Measurements from ENCODE around the gene RALBP1. TPM values are rescaled to one million over a fixed set of nuclear protein-coding genes. Genes with fewer than 3 reads are reported as not detected.
A peak's percentile ranks its signal among the peaks of the same experiment; 100 is the strongest.
"Not testable (repeated sequence)": the region's sequence is repeated elsewhere in the genome, so short reads cannot be mapped to it uniquely, and the experiment has no call there.

The RALBP1 gene
- total RNA-seq, 1 donor from 2014 or later: 53.3 TPM

DNA sequence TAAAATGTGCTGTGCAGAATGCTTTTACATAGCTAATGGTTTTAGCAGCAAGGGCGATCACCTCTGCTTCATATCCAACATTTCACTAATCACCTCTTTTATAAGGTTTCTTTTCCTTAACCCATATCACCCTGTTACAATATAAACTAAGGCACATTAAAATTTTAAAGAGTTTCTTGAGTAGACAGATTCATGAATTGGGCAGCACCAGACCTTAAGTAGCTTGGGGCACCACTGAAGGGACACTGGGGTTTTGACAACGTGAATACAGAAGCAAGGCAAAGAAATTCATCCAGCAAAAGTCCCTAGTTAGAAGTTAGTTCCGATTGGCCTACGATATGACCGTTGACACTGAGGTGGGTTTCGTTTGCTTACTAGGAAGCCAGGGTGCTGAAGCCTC, 44.0 kb upstream of the RALBP1 start:
- Histone ChIP-seq H3K27me3 (no peaks in the 10 kb centered on the region), H3K4me3 (no peak overlapping the region), H3K4me1 (no peaks in the 10 kb centered on the region), H3K27ac (no peak overlapping the region), H3K36me3 (no peaks in the 10 kb centered on the region), H3K9me3 (no peaks in the 10 kb centered on the region)
- no peak for ATAC-seq
- TF ChIP-seq, protein P1, sequence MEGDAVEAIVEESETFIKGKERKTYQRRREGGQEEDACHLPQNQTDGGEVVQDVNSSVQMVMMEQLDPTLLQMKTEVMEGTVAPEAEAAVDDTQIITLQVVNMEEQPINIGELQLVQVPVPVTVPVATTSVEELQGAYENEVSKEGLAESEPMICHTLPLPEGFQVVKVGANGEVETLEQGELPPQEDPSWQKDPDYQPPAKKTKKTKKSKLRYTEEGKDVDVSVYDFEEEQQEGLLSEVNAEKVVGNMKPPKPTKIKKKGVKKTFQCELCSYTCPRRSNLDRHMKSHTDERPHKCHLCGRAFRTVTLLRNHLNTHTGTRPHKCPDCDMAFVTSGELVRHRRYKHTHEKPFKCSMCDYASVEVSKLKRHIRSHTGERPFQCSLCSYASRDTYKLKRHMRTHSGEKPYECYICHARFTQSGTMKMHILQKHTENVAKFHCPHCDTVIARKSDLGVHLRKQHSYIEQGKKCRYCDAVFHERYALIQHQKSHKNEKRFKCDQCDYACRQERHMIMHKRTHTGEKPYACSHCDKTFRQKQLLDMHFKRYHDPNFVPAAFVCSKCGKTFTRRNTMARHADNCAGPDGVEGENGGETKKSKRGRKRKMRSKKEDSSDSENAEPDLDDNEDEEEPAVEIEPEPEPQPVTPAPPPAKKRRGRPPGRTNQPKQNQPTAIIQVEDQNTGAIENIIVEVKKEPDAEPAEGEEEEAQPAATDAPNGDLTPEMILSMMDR (IDR thresholded peaks at IDR 0.05): no peak
- intact Hi-C loops (cut with DNase I): no loop called here
- DNase-seq: no peak

DNA sequence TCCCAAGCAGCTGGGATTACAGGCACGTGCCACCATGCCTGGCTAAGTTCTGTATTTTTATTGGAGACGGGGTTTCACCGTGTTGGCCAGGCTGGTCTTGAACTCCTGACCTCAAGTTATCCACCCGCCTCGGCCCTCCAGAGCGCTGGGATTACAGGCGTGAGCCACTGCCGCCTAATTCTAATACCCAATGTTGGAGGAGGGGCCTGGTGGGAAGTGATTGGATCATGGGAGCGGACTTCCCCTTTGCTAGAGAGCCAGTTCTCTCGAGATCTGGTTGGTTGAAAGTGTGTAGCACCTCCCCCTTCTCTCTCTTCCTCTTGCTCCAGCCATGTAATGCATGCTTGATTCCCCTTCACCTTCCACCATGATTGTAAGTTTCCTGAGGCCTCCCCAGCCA, 42.2 kb upstream of the RALBP1 start:
- H3K4me1 ChIP-seq; DNase-seq; intact Hi-C loops (cut with DNase I); H3K27me3 ChIP-seq; H3K4me3 ChIP-seq; H3K9me3 ChIP-seq; H3K27ac ChIP-seq; H3K36me3 ChIP-seq: not testable (repeated sequence)
- peak; percentile 56 for ATAC-seq

DNA sequence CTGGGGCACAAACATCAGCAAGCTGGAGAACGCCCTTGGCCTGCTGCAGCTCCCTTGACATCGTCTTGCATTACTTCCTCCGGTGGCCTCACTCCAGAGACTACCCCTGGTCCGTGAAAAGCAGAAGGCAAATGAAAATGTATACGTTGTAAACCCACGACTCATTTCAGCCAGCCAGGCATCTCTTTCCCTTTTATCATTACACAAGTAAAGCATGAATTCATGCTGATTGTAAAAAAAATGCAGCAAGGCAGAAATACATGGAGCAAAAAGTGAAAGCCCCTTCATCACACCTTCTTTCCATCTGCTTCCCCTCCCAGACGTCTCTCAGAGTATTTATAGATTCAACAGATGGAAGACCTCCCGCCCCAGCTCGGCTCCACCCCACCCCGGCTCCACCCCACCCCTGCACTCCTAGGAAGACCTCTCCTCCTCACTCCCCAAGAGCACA, 41.6 kb upstream of the RALBP1 start:
- Histone ChIP-seq H3K9me3 (no peaks in the 10 kb centered on the region), H3K4me3 (no peak overlapping the region), H3K36me3 (no peaks in the 10 kb centered on the region), H3K27ac (no peak overlapping the region), H3K4me1 (no peaks in the 10 kb centered on the region), H3K27me3 (no peaks in the 10 kb centered on the region)
- TF ChIP-seq, protein P1 (IDR thresholded peaks at IDR 0.05): no peak
- intact Hi-C loops (cut with DNase I): no loop called here
- DNase-seq: no peak
- peak; percentile 32 for ATAC-seq

DNA sequence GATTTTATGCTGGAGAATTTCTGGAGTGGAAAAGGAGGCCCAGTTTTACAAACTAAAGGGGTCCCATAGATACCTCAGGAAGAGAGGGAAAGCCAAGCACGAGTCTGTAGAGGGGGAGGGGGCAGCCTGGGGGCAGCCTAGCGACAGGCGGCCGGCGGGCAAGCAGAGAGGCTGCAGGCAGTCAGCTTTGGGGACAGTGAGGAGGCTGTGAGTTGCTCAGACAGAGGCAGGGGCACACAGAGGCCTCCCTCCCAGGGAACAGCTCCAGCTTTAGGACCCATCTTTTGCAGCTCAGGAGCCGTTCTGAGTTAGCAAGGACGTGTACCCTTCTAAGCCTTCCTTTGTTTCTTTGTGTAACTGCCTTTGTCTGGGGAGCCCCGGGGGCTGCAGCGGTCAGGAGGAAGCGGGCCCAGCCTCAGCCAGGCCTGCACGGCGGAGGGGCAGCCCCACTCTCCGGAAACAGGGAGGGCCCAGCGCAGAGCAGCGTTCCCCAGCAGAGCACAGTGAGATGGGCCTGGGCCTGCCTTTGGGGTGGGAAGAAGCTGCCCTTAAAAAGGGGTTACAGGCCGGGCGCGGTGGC, 41.1 kb upstream of the RALBP1 start:
- intact Hi-C loops (cut with DNase I): no loop called here
- peak; percentile 35 for ATAC-seq
- H3K4me3 ChIP-seq: no peak overlapping the region

DNA sequence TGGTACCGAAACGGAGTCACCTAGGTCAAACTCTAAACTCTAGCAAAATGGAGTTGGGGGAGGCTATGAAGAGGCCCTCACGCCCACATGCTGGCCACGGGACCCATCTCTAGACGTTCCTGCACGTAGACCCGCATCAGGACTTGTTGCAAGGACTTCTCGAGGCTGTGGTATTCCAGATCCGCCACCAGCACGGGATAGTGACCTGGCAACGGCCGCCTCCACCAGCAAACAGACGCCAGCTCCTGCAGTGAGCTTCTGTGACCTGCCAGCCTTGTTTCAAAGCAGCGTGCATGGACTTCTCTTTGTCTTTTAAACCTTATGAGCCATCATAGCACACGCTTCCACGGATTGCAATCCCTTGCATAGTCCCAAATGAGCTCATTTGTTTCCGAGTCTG, 40.3 kb upstream of the RALBP1 start:
- H3K27me3 ChIP-seq: no peaks in the 10 kb centered on the region
- no peak overlapping the region for H3K4me3 ChIP-seq
- ATAC-seq: no peak
- no peak overlapping the region for H3K27ac ChIP-seq
- TF ChIP-seq, protein P1 (IDR thresholded peaks at IDR 0.05): no peak
- H3K9me3 ChIP-seq: no peaks in the 10 kb centered on the region
- DNase-seq: no peak
- no peaks in the 10 kb centered on the region for H3K36me3 ChIP-seq
- intact Hi-C loops (cut with DNase I): no loop called here
- H3K4me1 ChIP-seq: no peaks in the 10 kb centered on the region

More for the DNA sequence above, 41.1 kb upstream of the RALBP1 start:
- Histone ChIP-seq H3K27ac (no peak overlapping the region), H3K4me1 (no peaks in the 10 kb centered on the region), H3K9me3 (no peaks in the 10 kb centered on the region), H3K36me3 (no peaks in the 10 kb centered on the region), H3K27me3 (no peaks in the 10 kb centered on the region)
- DNase-seq: no peak
- TF ChIP-seq, protein P1 (IDR thresholded peaks at IDR 0.05): no peak

DNA sequence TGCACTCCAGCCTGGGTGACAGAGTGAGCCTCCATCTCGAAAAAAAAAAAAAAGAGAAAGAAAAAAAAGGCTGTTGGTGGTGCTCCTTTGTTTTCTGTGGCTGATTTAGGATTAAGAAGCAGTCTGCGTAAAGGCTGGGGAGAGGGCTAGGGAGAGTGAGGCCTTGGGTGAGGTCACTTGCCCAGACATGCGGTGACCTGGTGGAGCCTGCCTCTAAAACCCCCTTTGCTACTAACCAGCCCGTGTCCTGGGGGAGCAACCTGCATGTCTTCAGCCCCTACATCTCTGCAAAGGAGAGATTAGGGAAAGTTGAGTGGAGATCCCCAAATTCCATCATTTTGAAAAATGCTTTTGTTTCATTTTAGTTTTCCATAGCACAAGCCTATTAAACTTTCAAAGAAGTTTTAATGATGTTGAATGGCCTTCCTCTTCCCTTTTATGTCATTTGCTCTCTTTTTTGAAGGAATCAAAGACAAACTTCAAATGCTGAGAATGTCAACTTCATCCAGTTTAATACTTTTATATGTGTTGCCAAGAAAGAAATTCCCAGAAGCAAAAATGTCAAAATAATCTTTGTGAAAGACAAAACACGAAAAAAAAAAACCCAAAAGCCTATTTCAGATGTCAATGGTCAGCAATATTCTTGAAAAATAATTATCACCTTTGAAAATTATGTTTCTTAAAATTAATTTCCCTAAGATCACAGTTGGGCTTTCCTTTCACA, 38.9 kb upstream of the RALBP1 start:
- TF ChIP-seq, protein P1 (IDR thresholded peaks at IDR 0.05): no peak
- Histone ChIP-seq H3K27me3 (no peaks in the 10 kb centered on the region), H3K9me3 (no peaks in the 10 kb centered on the region), H3K4me3 (no peak overlapping the region), H3K4me1 (no peaks in the 10 kb centered on the region), H3K36me3 (no peaks in the 10 kb centered on the region), H3K27ac (no peak overlapping the region)
- intact Hi-C loops (cut with DNase I): no loop called here
- DNase-seq: no peak
- no peak for ATAC-seq

All from upper lobe of right lung (tissue), 1 donor.